Thyroid gland (tissue), 4 donors: ENCODE results near the gene SYCE3. TPM values are rescaled to one million over a fixed set of nuclear protein-coding genes. Genes with fewer than 3 reads are reported as not detected.

ENCODE experiments used
- DNase-seq, 2 donors: peaks; one replicate each; pipeline ENCODE4 v3.0.0-alpha.2; 2019
- H3K27ac ChIP-seq, 3 donors: fragments of 200-600 bp; sonication (generic); 1 replicate in 2 of 3; 2 replicates in 1 of 3; pipeline ENCODE4 v1.5.1; 2016 to 2019; ENCODE audit warnings: mild to moderate bottlenecking in 1 of 3, moderate library complexity in 1 of 3
- H3K27me3 ChIP-seq: fragments of 200-600 bp; sonication (generic); one replicate; pipeline ENCODE4 v1.5.1; 2019
- H3K36me3 ChIP-seq, 2 donors: fragments of 200-600 bp; sonication (generic); one replicate each; pipeline ENCODE4 v1.5.1; 2016 to 2019
- H3K4me1 ChIP-seq, 2 donors: fragments of 200-600 bp; sonication (generic); one replicate each; pipeline ENCODE4 v1.5.1; 2017 to 2019
- H3K4me3 ChIP-seq, 3 donors: fragments of 200-600 bp; sonication (generic); replicated peaks in 1 of 3; 1 replicate in 2 of 3; 2 replicates in 1 of 3; pipeline ENCODE4 v1.5.1; 2016; ENCODE audit warnings: mild to moderate bottlenecking in 1 of 3
- H3K9me3 ChIP-seq: fragments of 200-600 bp; sonication (generic); one replicate; pipeline ENCODE4 v1.5.1; 2017
- CTCF ChIP-seq, 6 experiments: fragments of 200-600 bp in 3 of 6; fragments of 450-650 bp in 3 of 6; sonication (generic) in 3 of 6; IDR thresholded peaks; one replicate each; pipeline ENCODE4 v1.5.1; 2016 to 2019; ENCODE audit warnings: antibody characterized with exemption in 6 of 6, mild to moderate bottlenecking in 2 of 6, inconsistent platforms in 1 of 6, moderate library complexity in 1 of 6
- POLR2A ChIP-seq, 2 donors: fragments of 450-650 bp; IDR thresholded peaks; one replicate each; pipeline ENCODE4 v1.6.1; 2017; ENCODE audit warnings: antibody characterized with exemption in 2 of 2, mild to moderate bottlenecking in 2 of 2, moderate library complexity in 1 of 2
- WGBS, 2 donors: methylation state at CpG; one replicate each; pipeline ENCODE4 v1.1.5; 2017; 5-methylcytosine and 5-hydroxymethylcytosine counted together
- intact Hi-C: fragments of 100-400 bp; cut with DNase I; formaldehyde crosslinking; loops from one replicate; pipeline ENCODE4 v1.15.1; 2023
- total RNA-seq, 4 donors: library from RNA; depleted of rRNA; stranded (reverse); fragments of >200 nt; gene quantifications; one replicate each; pipeline ENCODE4 v1.2.3, GENCODE V29; 2016

SYCE3 gene
- total RNA-seq, 4 donors from 2014 or later, result 3.5 to 6.0 (median 4.3) TPM; not detected in 1

GRCh38 chr22:50600967-50601668, 38.4 kb upstream of the SYCE3 start:
- DNase-seq, result no peak
- WGBS, 2 donors, result 20 to 38% methylated on average over 1 to 6 of the region's 52 CpGs
- peaks cover 0 to 10% of the 10 kb centered on the region in 2 donors for H3K4me1 ChIP-seq
- peak overlapping the region in 1 of 3 donors; percentile 34 for H3K4me3 ChIP-seq
- no peaks in the 10 kb centered on the region for H3K36me3 ChIP-seq
- no peak overlapping the region for H3K27ac ChIP-seq
- intact Hi-C loops, result loop anchor here (10.0 kb wide), 1 partner anchor 346 kb away; the partner anchor contains the start of gene HDAC10
- no peaks in the 10 kb centered on the region for H3K9me3 ChIP-seq
- no peak for TF ChIP-seq POLR2A (IDR thresholded peaks at IDR 0.05)
- TF ChIP-seq CTCF (IDR thresholded peaks at IDR 0.05), result no peak
- H3K27me3 ChIP-seq, result peaks cover 4% of the 10 kb centered on the region

- H3K27me3 ChIP-seq, result peaks cover 4% of the 10 kb centered on the region
- DNase-seq, result peak in 1 of 2 donors; percentile 19
- intact Hi-C loops, result loop anchor here (10.0 kb wide), 1 partner anchor 346 kb away; the partner anchor contains the start of gene HDAC10
- 0% methylated on average over 3 of the region's 61 CpGs; no CpG with 5 or more reads in 1 of the 2 donors for WGBS, 2 donors
- H3K4me3 ChIP-seq, result peak within 1 kb of the TSS in 1 of 3 donors; percentile 34
- H3K4me1 ChIP-seq, result peaks cover 0 to 10% of the 10 kb centered on the region in 2 donors
- H3K36me3 ChIP-seq, result no peaks in the 10 kb centered on the region
- no peaks in the 10 kb centered on the region for H3K9me3 ChIP-seq
- TF ChIP-seq POLR2A (IDR thresholded peaks at IDR 0.05) (no peak), CTCF (IDR thresholded peaks at IDR 0.05) (no peak)
- no peak within 1 kb of the TSS for H3K27ac ChIP-seq
These were observed 37.8 kb upstream of the SYCE3 start, which contains the start of gene MAPK8IP2 for GRCh38 chr22:50600538-50600937. TSS of gene MAPK8IP2 (plus strand) at chr22:50600793. CDS start at chr22:50600819, 26 bp downstream.

- DNase-seq, result peak; percentile 53 to 55
- TF ChIP-seq POLR2A (IDR thresholded peaks at IDR 0.05) (no peak), CTCF (IDR thresholded peaks at IDR 0.05) (no peak)
- WGBS, 2 donors, result 19 to 28% methylated on average over 25 to 38 of the region's 52 CpGs
- H3K9me3 ChIP-seq, result no peaks in the 10 kb centered on the region
- H3K4me1 ChIP-seq, result peaks cover 0 to 10% of the 10 kb centered on the region in 2 donors
- intact Hi-C loops, result loop anchor here (10.0 kb wide), 1 partner anchor 345 kb away; the partner anchor contains the start of gene HDAC10
- no peaks in the 10 kb centered on the region for H3K36me3 ChIP-seq
- peak overlapping the region in 1 of 3 donors; percentile 34 for H3K4me3 ChIP-seq
- H3K27ac ChIP-seq, result no peak overlapping the region
- H3K27me3 ChIP-seq, result peaks cover 4% of the 10 kb centered on the region
These were observed 37.2 kb upstream of the SYCE3 start for GRCh38 chr22:50599816-50600455.

- Histone ChIP-seq H3K4me1 (peaks cover 0 to 10% of the 10 kb centered on the region in 2 donors), H3K27ac (no peak overlapping the region), H3K9me3 (no peaks in the 10 kb centered on the region), H3K27me3 (no peaks in the 10 kb centered on the region), H3K36me3 (no peaks in the 10 kb centered on the region), H3K4me3 (no peak overlapping the region)
- DNase-seq, result no peak
- TF ChIP-seq CTCF (IDR thresholded peaks at IDR 0.05), result no peak
- no peak for TF ChIP-seq POLR2A (IDR thresholded peaks at IDR 0.05)
- 90 to 96% methylated on average over 5 of the region's 5 CpGs for WGBS, 2 donors
- intact Hi-C loops, result no loop called here
These were observed 34.4 kb upstream of the SYCE3 start for GRCh38 chr22:50597097-50597496.

- 90 to 91% methylated on average over 3 of the region's 3 CpGs for WGBS, 2 donors
- TF ChIP-seq POLR2A (IDR thresholded peaks at IDR 0.05) (no peak), CTCF (IDR thresholded peaks at IDR 0.05) (no peak)
- peaks cover 0 to 5% of the 10 kb centered on the region in 2 donors for H3K4me1 ChIP-seq
These were observed 32.5 kb upstream of the SYCE3 start for GRCh38 chr22:50595189-50595588.

More at GRCh38 chr22:50595189-50595588, 32.5 kb upstream of the SYCE3 start:
- H3K36me3 ChIP-seq, result no peaks in the 10 kb centered on the region
- H3K4me3 ChIP-seq, result no peak overlapping the region
- intact Hi-C loops, result no loop called here
- H3K27ac ChIP-seq, result no peak overlapping the region
- no peaks in the 10 kb centered on the region for H3K9me3 ChIP-seq
- H3K27me3 ChIP-seq, result no peaks in the 10 kb centered on the region
- DNase-seq, result no peak
